PFSK-1 (cell line): ENCODE data around the gene C1orf167.

Experiments
- FOXP2 ChIP-seq: optimal IDR thresholded peaks from 2 replicates; pipeline ENCODE3; 2011; ENCODE audit warnings: borderline replicate concordance, control low read depth, inconsistent platforms; ENCODE audit not compliant: insufficient read depth; ENCODE audit errors: extremely low read length, extremely low read depth
- POLR2AphosphoS5 ChIP-seq: IDR thresholded peaks from 2 replicates; pipeline ENCODE4 v1.6.1; 2012; ENCODE audit warnings: low read depth, mild to moderate bottlenecking, control low read depth, low read length, moderate library complexity
- REST ChIP-seq, 2 experiments: IDR thresholded peaks; 2 replicates each; pipeline versions ENCODE4 v1.6.1 to v1.8.0; 2011 to 2012; ENCODE audit warnings: low read depth in 2 of 2, low read length in 2 of 2, control low read depth in 1 of 2, inconsistent platforms in 1 of 2, mild to moderate bottlenecking in 1 of 2, moderate library complexity in 1 of 2; ENCODE audit not compliant: insufficient read depth in 1 of 2
- SIN3A ChIP-seq: IDR thresholded peaks from 2 replicates; pipeline ENCODE4 v1.6.1; 2012; ENCODE audit warnings: mild to moderate bottlenecking, low read length, moderate library complexity, borderline replicate concordance; ENCODE audit not compliant: insufficient read depth
- TAF1 ChIP-seq: IDR thresholded peaks from 2 replicates; pipeline ENCODE4 v1.6.1; 2012; ENCODE audit warnings: low read length, control low read depth, borderline replicate concordance; ENCODE audit not compliant: insufficient read depth

C1orf167 gene

GRCh38 chr1:11817192-11817591 is 55.2 kb downstream of the C1orf167 start:
- TF ChIP-seq REST (IDR thresholded peaks at IDR 0.05; ENCODE audit: insufficient read depth in 1 of 2, low read depth in 2 of 2, low read length in 2 of 2) (no peak), SIN3A (no peak), FOXP2 (no peak), TAF1 (no peak), POLR2AphosphoS5 (no peak)

DNA sequence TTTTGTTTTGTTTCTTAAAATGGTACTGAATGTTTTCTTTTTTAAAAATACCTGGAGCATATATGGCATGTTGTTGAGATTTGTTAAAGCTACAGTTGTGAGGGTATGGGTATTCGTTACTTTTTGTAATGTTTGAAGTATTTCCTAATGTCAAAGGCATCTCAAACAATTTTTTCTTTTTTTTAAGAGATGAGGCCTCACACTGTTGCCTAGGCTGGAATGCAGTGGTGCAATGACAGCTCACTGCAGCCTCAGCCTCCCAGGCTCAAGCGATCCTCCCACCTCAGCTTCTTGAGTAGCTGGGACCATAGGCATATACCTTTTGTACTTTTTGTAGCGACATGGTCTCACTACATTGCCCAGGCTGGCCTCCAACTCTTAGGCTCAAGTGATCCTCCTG is 60.1 kb downstream of the C1orf167 start:
- no peak for TF ChIP-seq REST (IDR thresholded peaks at IDR 0.05; ENCODE audit: insufficient read depth in 1 of 2, low read depth in 2 of 2, low read length in 2 of 2)
- no peak for TF ChIP-seq SIN3A
- no peak for TF ChIP-seq FOXP2
- TF ChIP-seq TAF1 = no peak
- no peak for TF ChIP-seq POLR2AphosphoS5

DNA sequence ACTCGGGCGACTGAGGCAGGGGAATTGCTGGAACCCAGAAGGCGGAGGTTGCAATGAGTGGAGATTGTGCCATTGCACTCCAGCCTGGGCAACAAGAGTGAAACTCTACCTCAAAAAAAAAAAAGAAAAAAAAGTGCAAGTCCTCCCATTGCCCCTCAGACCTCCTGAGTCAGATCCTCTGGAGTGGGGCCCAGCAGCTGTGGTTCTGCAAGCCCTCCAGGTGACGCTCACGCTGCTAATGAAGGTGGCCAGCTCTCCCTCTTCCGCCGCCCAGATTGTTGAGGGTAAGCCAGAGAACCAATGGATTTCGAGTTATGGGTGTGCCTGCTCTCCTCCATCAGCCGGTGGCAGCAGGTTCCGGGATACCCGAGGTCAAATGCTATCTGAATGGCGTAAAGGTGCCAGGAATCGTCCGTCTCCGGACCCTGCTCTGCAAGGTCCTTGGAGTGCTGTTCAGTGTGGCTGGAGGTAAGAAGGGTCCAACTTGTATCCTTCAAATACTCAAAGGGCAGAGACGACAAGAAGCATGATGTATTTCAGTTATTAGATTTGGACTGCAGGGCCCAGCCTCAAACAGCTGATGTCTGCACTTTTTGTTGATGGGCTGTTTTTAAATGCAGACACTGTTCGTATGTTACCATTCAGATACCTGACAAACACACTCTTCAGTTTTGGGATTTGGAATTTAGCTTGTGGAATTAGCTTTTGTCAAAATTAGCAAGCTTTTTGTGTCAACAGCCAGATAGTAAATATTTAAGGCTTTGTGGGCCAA is 61.6 kb downstream of the C1orf167 start:
- TF ChIP-seq FOXP2 = no peak
- no peak for TF ChIP-seq POLR2AphosphoS5
- TF ChIP-seq SIN3A = no peak
- no peak for TF ChIP-seq REST (IDR thresholded peaks at IDR 0.05; ENCODE audit: insufficient read depth in 1 of 2, low read depth in 2 of 2, low read length in 2 of 2)
- TF ChIP-seq TAF1 = no peak

DNA sequence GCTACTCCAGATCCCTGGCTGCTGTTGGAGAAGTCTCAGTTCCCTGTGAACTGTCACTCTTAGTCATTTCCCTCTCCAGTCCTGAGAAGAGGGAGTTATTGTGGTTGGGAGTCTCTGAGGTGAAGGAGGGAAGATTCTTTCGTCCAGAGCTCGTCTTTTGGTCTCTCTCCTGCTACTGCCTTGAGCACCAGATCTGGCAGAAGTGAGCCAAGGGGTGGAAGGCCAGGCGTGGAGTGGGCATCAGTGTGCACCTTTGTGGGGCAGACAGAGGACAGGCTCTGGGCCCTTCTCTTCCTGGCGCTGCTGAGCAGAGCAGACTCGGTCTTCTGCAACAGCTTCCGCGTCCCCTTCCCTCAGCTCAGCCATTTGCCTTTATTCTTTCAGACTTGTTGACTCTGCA is 63.1 kb downstream of the C1orf167 start:
- TF ChIP-seq SIN3A (no peak), FOXP2 (no peak), POLR2AphosphoS5 (no peak), TAF1 (no peak), REST (IDR thresholded peaks at IDR 0.05; ENCODE audit: insufficient read depth in 1 of 2, low read depth in 2 of 2, low read length in 2 of 2) (no peak)

DNA sequence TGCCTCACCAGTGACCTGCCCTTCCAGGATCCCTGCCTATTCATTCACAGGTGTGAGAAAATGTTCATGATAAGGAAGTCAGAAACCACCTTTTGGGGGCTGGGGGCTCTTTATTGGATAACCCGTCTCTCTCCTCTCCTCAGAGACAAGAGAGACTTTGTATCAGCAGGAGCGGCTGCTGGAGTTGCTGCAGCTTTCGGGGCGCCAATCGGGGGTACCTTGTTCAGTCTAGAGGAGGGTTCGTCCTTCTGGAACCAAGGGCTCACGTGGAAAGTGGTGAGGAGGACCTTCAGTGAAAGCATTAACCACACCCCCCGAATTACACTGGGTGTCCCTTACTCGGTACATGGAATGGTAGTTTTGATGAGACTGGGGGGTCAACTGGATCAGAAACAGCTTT is 65.0 kb downstream of the C1orf167 start:
- TF ChIP-seq POLR2AphosphoS5 (no peak), FOXP2 (no peak), TAF1 (no peak), REST (IDR thresholded peaks at IDR 0.05; ENCODE audit: insufficient read depth in 1 of 2, low read depth in 2 of 2, low read length in 2 of 2) (no peak), SIN3A (no peak)
